GM19397 (cell line): ENCODE data around the gene ISM2.

ENCODE experiments used
- ATAC-seq: cut with Tn5 transposase; IDR thresholded peaks from one replicate; pipeline ENCODE4 v1.9.1; 2021; ENCODE audit warnings: mild to moderate bottlenecking, moderate library complexity; ENCODE audit not compliant: unreplicated experiment

ISM2 gene

GRCh38 chr14:77469539-77469938 is 29.1 kb downstream of the ISM2 start:
- ATAC-seq: no peak

GRCh38 chr14:77469067-77469505 is 29.5 kb downstream of the ISM2 start:
- no peak for ATAC-seq

- ATAC-seq: no peak
Measured at GRCh38 chr14:77467801-77468200, 30.8 kb downstream of the ISM2 start.

- ATAC-seq: no peak
Measured at GRCh38 chr14:77459072-77459723, 39.4 kb downstream of the ISM2 start.

- ATAC-seq: peak; percentile 13
Measured at GRCh38 chr14:77458249-77458950, 40.2 kb downstream of the ISM2 start.

DNA sequence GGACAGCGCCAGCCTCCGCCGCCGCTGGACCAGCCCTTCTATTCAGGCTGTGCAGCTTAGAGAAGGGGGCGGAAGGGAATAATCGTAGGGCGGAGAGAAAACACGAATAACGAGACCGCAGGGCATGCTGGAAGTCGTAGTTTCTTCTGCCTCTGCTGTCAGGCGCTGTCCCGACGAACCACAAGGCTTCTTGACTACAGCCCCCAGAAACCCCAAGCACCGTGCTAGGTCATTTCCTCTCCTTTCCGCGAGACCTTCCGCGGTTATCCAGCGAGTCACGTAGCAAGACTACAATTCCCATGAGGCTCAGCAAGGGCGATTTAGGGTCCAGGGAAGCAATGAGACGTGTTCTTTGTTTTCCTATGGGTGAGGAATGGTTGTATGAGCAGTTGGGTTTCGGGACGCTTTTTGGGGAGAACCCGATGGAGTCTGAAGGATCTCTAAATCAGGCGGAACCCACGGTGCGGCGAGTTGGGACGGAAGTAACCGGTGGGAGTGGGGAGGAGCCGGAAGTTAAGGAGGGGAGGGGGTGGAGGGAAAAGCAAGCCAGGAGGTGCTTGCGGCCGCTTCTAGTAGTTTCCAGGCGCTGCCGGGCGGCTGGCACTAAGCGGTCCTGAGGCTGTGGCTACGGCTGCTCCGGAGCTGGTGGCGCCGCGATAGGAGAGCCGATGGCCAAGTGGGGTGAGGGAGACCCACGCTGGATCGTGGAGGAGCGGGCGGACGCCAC is 40.9 kb downstream of the ISM2 start, which contains the start of the genes AHSA1 and VIPAS39:
AHSA1 (plus strand) TSS at position 572 of the 727 bp plus-strand sequence; CDS start at position 669, 97 bp downstream.
VIPAS39 (minus strand) TSS at position 80 of the 727 bp plus-strand sequence. CDS start 3,499 bp downstream, outside the sequence.
- ATAC-seq: peak; percentile 89

DNA sequence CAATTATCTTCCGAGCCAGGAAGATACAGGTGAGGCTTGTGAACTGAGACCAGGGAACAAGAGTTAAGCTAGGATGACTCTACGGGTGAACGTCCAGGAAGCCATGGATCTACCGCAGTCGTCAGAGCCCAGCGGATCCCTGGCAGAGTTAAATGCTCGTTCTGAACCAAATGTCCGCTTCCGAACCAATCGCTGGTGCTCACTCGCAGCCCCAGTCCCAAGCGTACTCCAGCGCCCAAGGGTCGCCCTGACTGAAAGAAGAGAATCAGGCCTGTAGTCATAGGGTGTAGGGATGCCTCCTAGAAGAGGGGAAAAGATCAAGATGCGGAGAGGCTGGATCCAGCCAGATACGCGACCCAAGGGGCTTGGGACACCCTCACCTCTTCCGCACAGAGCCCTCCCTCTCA is 41.5 kb downstream of the ISM2 start:
- no peak for ATAC-seq

DNA sequence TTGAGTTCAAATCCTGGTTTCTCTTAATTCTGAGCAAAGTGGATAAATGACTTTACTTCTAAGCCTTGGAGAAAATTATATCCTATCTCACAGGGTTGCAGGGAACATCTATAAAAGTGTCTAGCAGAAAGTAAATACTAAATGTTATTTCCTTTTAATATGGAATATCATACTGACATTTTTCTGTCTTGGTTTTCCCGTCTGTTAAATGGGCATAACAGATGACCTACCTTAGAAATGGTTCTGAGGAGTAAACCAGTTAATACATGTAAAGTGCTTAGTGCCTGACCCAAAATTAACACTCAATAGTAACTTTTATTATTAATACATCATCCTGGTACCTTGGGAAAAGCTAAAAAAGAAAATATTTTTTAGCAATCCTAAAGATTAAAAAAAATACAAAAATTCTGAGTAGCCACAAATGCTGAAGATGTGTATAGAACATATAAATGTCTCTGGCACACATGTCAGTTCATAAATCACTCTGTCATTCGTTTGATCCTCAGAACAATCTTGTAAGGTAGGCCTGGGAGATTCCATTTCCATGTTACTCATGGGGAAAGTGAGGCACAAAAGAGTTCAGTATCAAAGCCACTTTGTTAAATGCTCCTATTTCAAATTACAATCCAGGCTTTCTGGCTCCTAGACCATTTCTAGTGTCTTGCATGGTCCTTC is 42.5 kb downstream of the ISM2 start:
- no peak for ATAC-seq

GRCh38 chr14:77442196-77442595 is 56.4 kb downstream of the ISM2 start:
- no peak for ATAC-seq

DNA sequence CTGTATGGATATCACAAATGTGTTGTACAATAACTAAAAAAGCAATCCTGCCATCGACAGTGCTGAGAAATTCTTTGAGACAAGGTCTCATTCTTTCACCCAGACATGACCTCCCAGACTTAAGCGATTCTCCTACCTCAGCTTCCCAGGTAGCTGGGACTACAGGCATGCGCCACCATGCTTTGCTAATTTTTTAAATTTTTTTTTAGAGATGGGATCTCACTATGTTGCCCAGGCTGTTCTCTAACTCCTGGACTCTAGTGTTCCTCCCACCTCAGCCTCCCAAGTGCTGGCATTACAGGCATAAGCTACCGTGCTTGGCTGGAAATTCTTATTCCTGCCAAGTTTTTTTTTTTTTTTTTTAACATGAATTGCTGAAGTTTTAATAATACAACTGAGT is 58.8 kb downstream of the ISM2 start:
- ATAC-seq: no peak

GRCh38 chr14:77438596-77438995 is 60.0 kb downstream of the ISM2 start:
- no peak for ATAC-seq

GRCh38 chr14:77436042-77436441 is 62.6 kb downstream of the ISM2 start:
- no peak for ATAC-seq

GRCh38 chr14:77426396-77426795 is 72.2 kb downstream of the ISM2 start:
- ATAC-seq: no peak

GRCh38 chr14:77424862-77425261 is 73.8 kb downstream of the ISM2 start:
- no peak for ATAC-seq
